Mesothelial cell of epicardium (in vitro differentiated cells): Measurements from ENCODE around the gene PTPN13. TPM values are rescaled to one million over a fixed set of nuclear protein-coding genes. Genes with fewer than 3 reads are reported as not detected.

Experiments
- DNase-seq, 2 experiments: peaks; one replicate each; pipeline ENCODE4 v3.0.0; 2021; ENCODE audit warnings: low spot score in 2 of 2; ENCODE audit not compliant: unreplicated experiment in 2 of 2
- H3K27ac Mint-ChIP-seq: 2 replicates; pipeline ENCODE4 v1.8.0; 2021; ENCODE audit warnings: mixed read lengths
- H3K27me3 Mint-ChIP-seq: 2 replicates; pipeline ENCODE4 v1.8.0; 2021; ENCODE audit warnings: low read depth, mixed read lengths
- H3K36me3 Mint-ChIP-seq: 2 replicates; pipeline ENCODE4 v1.8.0; 2021; ENCODE audit warnings: mixed read lengths
- H3K4me1 Mint-ChIP-seq: 2 replicates; pipeline ENCODE4 v1.8.0; 2021; ENCODE audit warnings: mixed read lengths
- H3K4me3 Mint-ChIP-seq: 2 replicates; pipeline ENCODE4 v1.8.0; 2021; ENCODE audit warnings: mild to moderate bottlenecking, moderate library complexity, mixed read lengths
- H3K9me3 Mint-ChIP-seq: 2 replicates; pipeline ENCODE4 v1.8.0; 2021; ENCODE audit warnings: mixed read lengths
- total RNA-seq: library from RNA; stranded (reverse); gene quantifications from 3 replicates; pipeline ENCODE4 v1.2.1, GENCODE V29; 2021
- TF ChIP-seq, protein P1 (sequence below): fragments of 200-600 bp; sonication (generic); IDR thresholded peaks from one replicate; pipeline ENCODE4 v1.5.0; 2021; ENCODE audit warnings: antibody characterized with exemption; ENCODE audit not compliant: unreplicated experiment

PTPN13 gene
- total RNA-seq, 1 donor from 2014 or later = 45.4 TPM

DNA sequence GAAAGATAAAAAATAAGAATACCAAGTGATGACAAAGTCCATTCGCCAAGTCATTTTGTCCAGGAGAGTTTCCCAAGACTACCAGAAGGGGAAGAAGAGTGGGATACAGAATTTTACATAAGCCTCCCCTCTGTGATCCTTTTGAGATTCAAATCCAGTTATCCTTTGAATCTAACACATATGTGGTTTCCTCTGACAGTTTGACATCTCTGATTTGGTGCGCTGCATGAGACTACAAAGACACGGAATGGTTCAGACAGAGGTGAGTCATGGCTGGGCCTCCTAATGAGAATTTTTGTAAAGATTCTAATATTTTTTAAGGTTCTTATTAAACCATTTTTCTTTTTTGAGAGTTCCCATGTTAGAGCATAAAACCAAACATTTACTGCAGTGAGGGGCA, 216.7 kb downstream of the PTPN13 start:
- Mint-ChIP-seq H3K4me1 (no peaks in the 10 kb centered on the region), H3K9me3 (peaks cover 7% of the 10 kb centered on the region), H3K36me3 (peaks cover 64% of the 10 kb centered on the region), H3K27me3 (no peaks in the 10 kb centered on the region), H3K27ac (no peak overlapping the region), H3K4me3 (no peak overlapping the region)
- TF ChIP-seq, protein P1, sequence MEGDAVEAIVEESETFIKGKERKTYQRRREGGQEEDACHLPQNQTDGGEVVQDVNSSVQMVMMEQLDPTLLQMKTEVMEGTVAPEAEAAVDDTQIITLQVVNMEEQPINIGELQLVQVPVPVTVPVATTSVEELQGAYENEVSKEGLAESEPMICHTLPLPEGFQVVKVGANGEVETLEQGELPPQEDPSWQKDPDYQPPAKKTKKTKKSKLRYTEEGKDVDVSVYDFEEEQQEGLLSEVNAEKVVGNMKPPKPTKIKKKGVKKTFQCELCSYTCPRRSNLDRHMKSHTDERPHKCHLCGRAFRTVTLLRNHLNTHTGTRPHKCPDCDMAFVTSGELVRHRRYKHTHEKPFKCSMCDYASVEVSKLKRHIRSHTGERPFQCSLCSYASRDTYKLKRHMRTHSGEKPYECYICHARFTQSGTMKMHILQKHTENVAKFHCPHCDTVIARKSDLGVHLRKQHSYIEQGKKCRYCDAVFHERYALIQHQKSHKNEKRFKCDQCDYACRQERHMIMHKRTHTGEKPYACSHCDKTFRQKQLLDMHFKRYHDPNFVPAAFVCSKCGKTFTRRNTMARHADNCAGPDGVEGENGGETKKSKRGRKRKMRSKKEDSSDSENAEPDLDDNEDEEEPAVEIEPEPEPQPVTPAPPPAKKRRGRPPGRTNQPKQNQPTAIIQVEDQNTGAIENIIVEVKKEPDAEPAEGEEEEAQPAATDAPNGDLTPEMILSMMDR = no peak
- no peak for DNase-seq

GRCh38 chr4:86815653-86816052, 221.5 kb downstream of the PTPN13 start:
- peaks cover 2% of the 10 kb centered on the region for H3K4me1 Mint-ChIP-seq
- H3K27me3 Mint-ChIP-seq = no peaks in the 10 kb centered on the region
- TF ChIP-seq, protein P1 = no peak
- DNase-seq = no peak
- H3K27ac Mint-ChIP-seq = no peak overlapping the region
- peaks cover 7% of the 10 kb centered on the region for H3K9me3 Mint-ChIP-seq
- H3K36me3 Mint-ChIP-seq = peaks cover 53% of the 10 kb centered on the region
- H3K4me3 Mint-ChIP-seq = no peak overlapping the region

- no peak overlapping the region for H3K4me3 Mint-ChIP-seq
- peaks cover 43% of the 10 kb centered on the region for H3K36me3 Mint-ChIP-seq
- H3K27me3 Mint-ChIP-seq = no peaks in the 10 kb centered on the region
- H3K9me3 Mint-ChIP-seq = peaks cover 7% of the 10 kb centered on the region
- TF ChIP-seq, protein P1 = no peak
- H3K4me1 Mint-ChIP-seq = peaks cover 2% of the 10 kb centered on the region
- H3K27ac Mint-ChIP-seq = peak overlapping the region; percentile 7
- DNase-seq = no peak
Measured at GRCh38 chr4:86816501-86817273, 222.6 kb downstream of the PTPN13 start.

- no peak for DNase-seq
- H3K9me3 Mint-ChIP-seq = peaks cover 7% of the 10 kb centered on the region
- TF ChIP-seq, protein P1 = no peak
- no peak overlapping the region for H3K27ac Mint-ChIP-seq
- H3K4me3 Mint-ChIP-seq = no peak overlapping the region
- H3K36me3 Mint-ChIP-seq = peaks cover 33% of the 10 kb centered on the region
- H3K4me1 Mint-ChIP-seq = peaks cover 2% of the 10 kb centered on the region
- no peaks in the 10 kb centered on the region for H3K27me3 Mint-ChIP-seq
Measured at GRCh38 chr4:86818211-86818610, 224.1 kb downstream of the PTPN13 start.

DNA sequence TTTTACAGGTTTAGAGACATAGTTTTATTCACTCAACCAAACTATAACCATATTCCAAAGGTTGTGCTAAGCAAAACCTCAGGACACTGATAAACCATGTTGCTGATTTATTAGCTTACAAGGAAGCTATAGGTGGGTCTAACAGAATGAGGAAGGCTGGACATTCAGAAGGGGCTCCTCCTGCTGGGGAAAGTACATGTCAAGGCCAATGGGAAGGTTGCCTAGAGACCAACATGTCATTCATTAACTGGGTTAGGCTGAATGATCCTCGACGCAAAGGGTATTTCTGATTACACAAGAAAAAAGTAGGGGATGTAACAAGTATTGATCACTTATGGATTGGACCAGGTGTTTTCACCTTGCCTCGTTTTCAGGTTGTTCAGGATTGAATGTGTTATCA, 224.7 kb downstream of the PTPN13 start:
- no peak for DNase-seq
- TF ChIP-seq, protein P1 = no peak
- no peak overlapping the region for H3K27ac Mint-ChIP-seq

More for the DNA sequence above, 224.7 kb downstream of the PTPN13 start:
- peaks cover 7% of the 10 kb centered on the region for H3K9me3 Mint-ChIP-seq
- H3K4me1 Mint-ChIP-seq = peaks cover 2% of the 10 kb centered on the region
- no peaks in the 10 kb centered on the region for H3K27me3 Mint-ChIP-seq
- peaks cover 28% of the 10 kb centered on the region for H3K36me3 Mint-ChIP-seq
- no peak overlapping the region for H3K4me3 Mint-ChIP-seq
